GM19328 (cell line): ENCODE results near the gene KCNK10.

Source experiments
- ATAC-seq: cut with Tn5 transposase; IDR thresholded peaks from one replicate; pipeline ENCODE4 v1.9.1; 2021; ENCODE audit warnings: mild to moderate bottlenecking, moderate library complexity; ENCODE audit not compliant: unreplicated experiment

Gene KCNK10

GRCh38 chr14:88323086-88323522, at the start of gene KCNK10:
KCNK10 (minus strand) TSS chr14:88323269; CDS start chr14:88322798, 471 bp downstream.
- peak; percentile 28 for ATAC-seq

GRCh38 chr14:88369496-88369895, 46.4 kb upstream of the KCNK10 start:
- no peak for ATAC-seq

GRCh38 chr14:88364710-88365413, 41.8 kb upstream of the KCNK10 start:
- no peak for ATAC-seq

- ATAC-seq: no peak
Measured at GRCh38 chr14:88363644-88364043, 40.6 kb upstream of the KCNK10 start.

- no peak for ATAC-seq
Measured at GRCh38 chr14:88359500-88359899, 36.4 kb upstream of the KCNK10 start.

GRCh38 chr14:88354358-88354757, 31.3 kb upstream of the KCNK10 start:
- no peak for ATAC-seq

GRCh38 chr14:88352698-88353097, 29.6 kb upstream of the KCNK10 start:
- ATAC-seq: no peak

GRCh38 chr14:88351966-88352691, 29.1 kb upstream of the KCNK10 start:
- no peak for ATAC-seq

- ATAC-seq: no peak
Measured at GRCh38 chr14:88348546-88348945, 25.5 kb upstream of the KCNK10 start.

- no peak for ATAC-seq
Measured at GRCh38 chr14:88346048-88346639, 23.1 kb upstream of the KCNK10 start.

- no peak for ATAC-seq
Measured at GRCh38 chr14:88342980-88343379, 19.9 kb upstream of the KCNK10 start.

- ATAC-seq: no peak
Measured at GRCh38 chr14:88340357-88340756, 17.3 kb upstream of the KCNK10 start.

- ATAC-seq: no peak
Measured at GRCh38 chr14:88333036-88333435, 10.0 kb upstream of the KCNK10 start.

- no peak for ATAC-seq
Measured at GRCh38 chr14:88327497-88327896, 4.4 kb upstream of the KCNK10 start.

GRCh38 chr14:88326352-88327103, 3.5 kb upstream of the KCNK10 start:
- no peak for ATAC-seq

GRCh38 chr14:88325883-88326282, 2.8 kb upstream of the KCNK10 start:
- ATAC-seq: no peak

- no peak for ATAC-seq
Measured at GRCh38 chr14:88324930-88325329, 1.9 kb upstream of the KCNK10 start.

- ATAC-seq: no peak
Measured at GRCh38 chr14:88324491-88324890, 1.4 kb upstream of the KCNK10 start.

GRCh38 chr14:88323523-88324199, 592 bp upstream of the KCNK10 start:
- peak; percentile 85 for ATAC-seq

- ATAC-seq: no peak
Measured at GRCh38 chr14:88322504-88323085, 474 bp downstream of the KCNK10 start.
